Mesenchymal stem cell (in vitro differentiated cells and primary cell): ENCODE measurements around the gene LRRC28.
A peak's percentile ranks its signal among the peaks of the same experiment; 100 is the strongest.

Experiments used
- DNase-seq: peaks from one replicate; pipeline ENCODE4 v3.0.0-alpha.2; 2013
- H2AFZ ChIP-seq: one replicate; pipeline ENCODE4 v1.6.1; 2013; ENCODE audit warnings: low read depth, mild to moderate bottlenecking, control low read depth, inconsistent platforms, low read length, moderate library complexity
- H2AK5ac ChIP-seq: 2 replicates; pipeline ENCODE4 v1.6.1; 2013; ENCODE audit warnings: low read length, moderate library complexity, mild to moderate bottlenecking, inconsistent platforms; ENCODE audit not compliant: severe bottlenecking
- H2BK120ac ChIP-seq: one replicate; pipeline ENCODE4 v1.6.1; 2013; ENCODE audit warnings: low read depth, mild to moderate bottlenecking, inconsistent platforms, low read length, moderate library complexity
- H2BK12ac ChIP-seq, 2 experiments: one replicate each; pipeline ENCODE4 v1.6.1; 2013; ENCODE audit warnings: inconsistent platforms in 2 of 2, low read length in 2 of 2, mild to moderate bottlenecking in 2 of 2, moderate library complexity in 2 of 2, control low read depth in 1 of 2
- H2BK15ac ChIP-seq: one replicate; pipeline ENCODE4 v1.6.1; 2013; ENCODE audit warnings: mild to moderate bottlenecking, low read depth, inconsistent platforms; ENCODE audit not compliant: poor library complexity, severe bottlenecking
- H2BK5ac ChIP-seq: 2 replicates; pipeline ENCODE4 v1.6.1; 2013; ENCODE audit warnings: low read depth, mild to moderate bottlenecking, low read length, control low read depth, inconsistent platforms; ENCODE audit not compliant: poor library complexity, severe bottlenecking
- H3K14ac ChIP-seq, 2 experiments: one replicate each; pipeline ENCODE4 v1.6.1; 2013; ENCODE audit warnings: inconsistent platforms in 2 of 2, low read length in 2 of 2, control low read depth in 1 of 2, mild to moderate bottlenecking in 1 of 2, moderate library complexity in 1 of 2
- H3K18ac ChIP-seq, 2 experiments: one replicate each; pipeline ENCODE4 v1.6.1; 2013; ENCODE audit warnings: inconsistent platforms in 2 of 2, low read length in 2 of 2, control low read depth in 1 of 2, low read depth in 1 of 2, mild to moderate bottlenecking in 1 of 2
- H3K23ac ChIP-seq, 2 experiments: one replicate each; pipeline ENCODE4 v1.6.1; 2013; ENCODE audit warnings: inconsistent platforms in 2 of 2, low read length in 2 of 2, mild to moderate bottlenecking in 2 of 2, moderate library complexity in 2 of 2, control low read depth in 1 of 2
- H3K27ac ChIP-seq: 2 replicates; pipeline ENCODE4 v1.5.1; 2013; ENCODE audit warnings: mild to moderate bottlenecking, moderate library complexity, low read length, control low read depth, inconsistent platforms; ENCODE audit not compliant: poor library complexity, severe bottlenecking
- H3K27me3 ChIP-seq, 2 experiments: 2 replicates each; pipeline versions ENCODE4 v1.6.1 to v1.7.0; 2013; ENCODE audit warnings: low read length in 2 of 2, mild to moderate bottlenecking in 2 of 2, moderate library complexity in 2 of 2, control low read depth in 1 of 2, inconsistent platforms in 1 of 2; ENCODE audit not compliant: control insufficient read depth in 1 of 2, insufficient read depth in 1 of 2
- H3K36me3 ChIP-seq, 2 experiments: 2 replicates each; pipeline versions ENCODE4 v1.6.1 to v1.7.0; 2013; ENCODE audit warnings: low read length in 2 of 2, control low read depth in 1 of 2, inconsistent platforms in 1 of 2, low read depth in 1 of 2, mild to moderate bottlenecking in 1 of 2; ENCODE audit not compliant: insufficient read depth in 2 of 2, control insufficient read depth in 1 of 2
- H3K4ac ChIP-seq, 2 experiments: one replicate each; pipeline ENCODE4 v1.6.1; 2013; ENCODE audit warnings: inconsistent platforms in 2 of 2, low read length in 2 of 2, mild to moderate bottlenecking in 2 of 2, moderate library complexity in 2 of 2, control low read depth in 1 of 2, low read depth in 1 of 2
- H3K4me1 ChIP-seq: 2 replicates; pipeline ENCODE4 v1.6.1; 2013; ENCODE audit warnings: low read depth, low read length, control low read depth; ENCODE audit not compliant: control insufficient read depth, insufficient read depth
- H3K4me2 ChIP-seq: 2 replicates; pipeline ENCODE4 v1.6.1; 2013; ENCODE audit warnings: low read length, mild to moderate bottlenecking, inconsistent platforms; ENCODE audit not compliant: poor library complexity, severe bottlenecking
- H3K4me3 ChIP-seq, 2 experiments: 2 replicates each; pipeline versions ENCODE4 v1.5.1 to v1.7.0; 2013; ENCODE audit warnings: low read length in 2 of 2, mild to moderate bottlenecking in 2 of 2, control low read depth in 1 of 2, low read depth in 1 of 2; ENCODE audit not compliant: insufficient read depth in 1 of 2
- H3K79me1 ChIP-seq: replicated peaks from 2 replicates; pipeline ENCODE4 v1.6.1; 2013; ENCODE audit warnings: mild to moderate bottlenecking, control low read depth, low read length, inconsistent platforms; ENCODE audit not compliant: poor library complexity, severe bottlenecking
- H3K9ac ChIP-seq: 2 replicates; pipeline ENCODE4 v1.7.0; 2013; ENCODE audit warnings: mild to moderate bottlenecking, low read length, moderate library complexity
- H3K9me3 ChIP-seq: 2 replicates; pipeline ENCODE4 v1.7.0; 2013; ENCODE audit warnings: mild to moderate bottlenecking, low read length; ENCODE audit not compliant: control insufficient read depth
- H4K8ac ChIP-seq: one replicate; pipeline ENCODE4 v1.6.1; 2013; ENCODE audit warnings: inconsistent platforms, mild to moderate bottlenecking, low read length, moderate library complexity
- H4K91ac ChIP-seq: one replicate; pipeline ENCODE4 v1.6.1; 2013; ENCODE audit warnings: mild to moderate bottlenecking, low read length, inconsistent platforms
- WGBS: methylation state at CpG from one replicate; pipeline ENCODE4 v1.1.7; 2013; ENCODE audit warnings: mixed read lengths; 5-methylcytosine and 5-hydroxymethylcytosine counted together

LRRC28 gene

GRCh38 chr15:99315636-99316035 is 64.4 kb downstream of the LRRC28 start:
- Histone ChIP-seq H2AFZ (no peak overlapping the region), H3K4ac (no peak overlapping the region), H3K36me3 (peaks cover 0 to 21% of the 10 kb centered on the region in 2 experiments), H3K4me1 (no peaks in the 10 kb centered on the region), H3K23ac (no peak overlapping the region), H3K27me3 (no peaks in the 10 kb centered on the region), H4K91ac (no peak overlapping the region), H2BK120ac (no peak overlapping the region), H3K9me3 (peaks cover 27% of the 10 kb centered on the region), H3K4me2 (no peak overlapping the region), H3K9ac (no peak overlapping the region), H2BK15ac (no peak overlapping the region), H3K14ac (no peak overlapping the region), H2AK5ac (no peak overlapping the region), H3K27ac (no peak overlapping the region), H3K4me3 (no peak overlapping the region), H4K8ac (no peak overlapping the region), H3K79me1 (no peaks in the 10 kb centered on the region), H2BK5ac (no peak overlapping the region), H3K18ac (no peak overlapping the region), H2BK12ac (no peak overlapping the region)
- DNase-seq, result no peak
- WGBS, result 88% methylated on average over 1 of the region's 2 CpGs

- Histone ChIP-seq H4K8ac (no peak overlapping the region), H3K4me1 (peaks cover 2% of the 10 kb centered on the region), H3K27me3 (no peaks in the 10 kb centered on the region), H3K4me2 (no peak overlapping the region), H3K9ac (no peak overlapping the region), H2BK12ac (no peak overlapping the region), H2BK120ac (no peak overlapping the region), H3K27ac (no peak overlapping the region), H3K36me3 (no peaks in the 10 kb centered on the region), H2AFZ (no peak overlapping the region), H3K9me3 (no peaks in the 10 kb centered on the region), H3K4ac (no peak overlapping the region), H3K4me3 (no peak overlapping the region), H4K91ac (no peak overlapping the region), H3K18ac (no peak overlapping the region), H2BK5ac (no peak overlapping the region), H2AK5ac (no peak overlapping the region), H3K14ac (no peak overlapping the region), H3K23ac (no peak overlapping the region), H2BK15ac (no peak overlapping the region), H3K79me1 (no peaks in the 10 kb centered on the region)
- WGBS, result no CpG with 5 or more reads among the region's 1 CpG
- no peak for DNase-seq
These were observed 69.3 kb downstream of the LRRC28 start for GRCh38 chr15:99320374-99321215.

DNA sequence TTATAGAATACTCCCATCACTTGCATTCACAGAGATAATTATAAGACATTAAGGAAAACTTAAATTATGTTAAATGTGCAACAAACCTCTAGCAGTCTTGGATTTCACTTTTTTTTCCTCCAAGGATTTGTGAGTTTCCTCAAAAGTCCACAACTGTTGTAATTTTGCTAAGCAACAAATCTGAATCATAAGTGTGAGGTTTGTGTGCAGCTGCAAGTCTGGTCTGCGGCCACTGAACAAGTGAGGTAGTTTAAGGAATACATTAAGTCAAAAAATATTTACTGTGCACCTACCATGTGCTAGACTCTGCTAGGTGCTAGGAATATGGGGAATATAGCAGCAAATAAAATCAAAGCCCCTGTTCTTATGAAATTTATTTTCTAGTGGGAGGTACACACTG is 70.2 kb downstream of the LRRC28 start:
- Histone ChIP-seq H3K79me1 (peaks cover 2% of the 10 kb centered on the region), H4K91ac (no peak overlapping the region), H2BK120ac (no peak overlapping the region), H2BK12ac (no peak overlapping the region), H3K4me1 (peaks cover 4% of the 10 kb centered on the region), H2AK5ac (no peak overlapping the region), H3K18ac (no peak overlapping the region), H3K27me3 (no peaks in the 10 kb centered on the region), H3K4me2 (no peak overlapping the region), H3K9me3 (no peaks in the 10 kb centered on the region), H3K36me3 (no peaks in the 10 kb centered on the region), H2BK5ac (no peak overlapping the region), H3K27ac (no peak overlapping the region), H3K14ac (no peak overlapping the region), H3K9ac (no peak overlapping the region), H3K4ac (no peak overlapping the region), H4K8ac (no peak overlapping the region), H2AFZ (no peak overlapping the region), H3K23ac (no peak overlapping the region), H3K4me3 (no peak overlapping the region), H2BK15ac (no peak overlapping the region)
- WGBS, result 100% methylated on average over 1 of the region's 1 CpG
- no peak for DNase-seq

GRCh38 chr15:99322643-99323405 is 71.5 kb downstream of the LRRC28 start:
- WGBS, result 90% methylated on average over 2 of the region's 2 CpGs
- Histone ChIP-seq H2BK15ac (no peak overlapping the region), H4K91ac (no peak overlapping the region), H3K79me1 (peaks cover 2% of the 10 kb centered on the region), H3K9ac (peak overlapping the region; percentile 11), H3K4ac (no peak overlapping the region), H4K8ac (no peak overlapping the region), H3K27me3 (no peaks in the 10 kb centered on the region), H2BK12ac (no peak overlapping the region), H2AK5ac (no peak overlapping the region), H3K14ac (no peak overlapping the region), H2BK120ac (no peak overlapping the region), H3K23ac (no peak overlapping the region), H3K36me3 (no peaks in the 10 kb centered on the region), H3K4me1 (peaks cover 4% of the 10 kb centered on the region), H2BK5ac (no peak overlapping the region), H3K9me3 (no peaks in the 10 kb centered on the region), H3K4me3 (no peak overlapping the region), H3K18ac (peak overlapping the region in 1 of 2 experiments; percentile 5), H3K4me2 (no peak overlapping the region), H3K27ac (peak overlapping the region; percentile 38), H2AFZ (no peak overlapping the region)
- DNase-seq, result no peak
